H1 (cell line): Measurements from ENCODE around the gene ARHGAP15.

Experiments
- BRCA1 ChIP-seq: IDR thresholded peaks from 2 replicates; pipeline ENCODE4 v1.6.1; 2012; ENCODE audit warnings: low read depth, low read length, improper control_type of control experiment
- CTCF ChIP-seq, 3 experiments: IDR thresholded peaks; 1 replicate in 2 of 3; 2 replicates in 1 of 3; pipeline versions ENCODE4 v1.5.1 to v1.6.1; 2011; ENCODE audit warnings: low read length in 3 of 3, mild to moderate bottlenecking in 3 of 3, inconsistent platforms in 2 of 3, low read depth in 1 of 3, moderate library complexity in 1 of 3; ENCODE audit not compliant: insufficient read depth in 1 of 3; ENCODE audit errors: control extremely low read depth in 1 of 3
- GABPA ChIP-seq: IDR thresholded peaks from 2 replicates; pipeline ENCODE4 v1.6.1; 2011; ENCODE audit warnings: mild to moderate bottlenecking, low read length, moderate library complexity, borderline replicate concordance; ENCODE audit not compliant: insufficient read depth
- GTF2F1 ChIP-seq: IDR thresholded peaks from 2 replicates; pipeline ENCODE4 v1.6.1; 2012; ENCODE audit warnings: low read depth, low read length, improper control_type of control experiment, borderline replicate concordance
- POLR2AphosphoS5 ChIP-seq: IDR thresholded peaks from 2 replicates; pipeline ENCODE4 v1.6.1; 2011; ENCODE audit warnings: low read depth, low read length
- RAD21 ChIP-seq, 2 experiments: IDR thresholded peaks in 1 of 2; conservative IDR thresholded peaks in 1 of 2; 2 replicates each; pipeline ENCODE4 v1.6.1; 2011; ENCODE audit warnings: low read depth in 2 of 2, low read length in 2 of 2, improper control_type of control experiment in 1 of 2, inconsistent platforms in 1 of 2, mild to moderate bottlenecking in 1 of 2, moderate library complexity in 1 of 2
- RFX5 ChIP-seq: IDR thresholded peaks from 2 replicates; pipeline ENCODE4 v1.6.1; 2011; ENCODE audit warnings: low read depth, low read length, improper control_type of control experiment, borderline replicate concordance
- SAP30 ChIP-seq: fragments of 300-600 bp; sonication (generic); IDR thresholded peaks from 2 replicates; pipeline ENCODE4 v1.7.1; 2012; ENCODE audit warnings: low read length, moderate library complexity, mild to moderate bottlenecking, inconsistent platforms; ENCODE audit not compliant: insufficient read depth, insufficient replicate concordance

GRCh38 chr2:143425896-143426295, 296.7 kb downstream of the ARHGAP15 start:
- TF ChIP-seq GABPA = no peak
- TF ChIP-seq RAD21 (IDR thresholded peaks at IDR 0.05 in 1 of 2, conservative IDR thresholded peaks at IDR 0.05 in 1 of 2; ENCODE audit: low read depth in 2 of 2, low read length in 2 of 2) = no peak
- no peak for TF ChIP-seq RFX5
- TF ChIP-seq SAP30 = no peak
- no peak for TF ChIP-seq POLR2AphosphoS5
- no peak for TF ChIP-seq GTF2F1
- TF ChIP-seq CTCF (IDR thresholded peaks at IDR 0.05; ENCODE audit: control extremely low read depth in 1 of 3, insufficient read depth in 1 of 3, low read depth in 1 of 3, low read length in 3 of 3) = no peak
- no peak for TF ChIP-seq BRCA1
